Fibroblast of lung (primary cell): ENCODE results near the gene RUFY2.

Experiments used
- EZH2 ChIP-seq: IDR thresholded peaks from 2 replicates; pipeline ENCODE4 v1.5.1; 2012; ENCODE audit warnings: low read length, control low read depth, mild to moderate bottlenecking; ENCODE audit errors: missing control alignments
- TF ChIP-seq, protein P1 (sequence below), 2 donors: IDR thresholded peaks in 1 of 2; conservative IDR thresholded peaks in 1 of 2; 1 replicate in 1 of 2; 2 replicates in 1 of 2; pipeline ENCODE4 v1.5.1; 2011 to 2012; ENCODE audit warnings: low read length in 2 of 2, control low read depth in 1 of 2, inconsistent platforms in 1 of 2, low read depth in 1 of 2, mild to moderate bottlenecking in 1 of 2

DNA sequence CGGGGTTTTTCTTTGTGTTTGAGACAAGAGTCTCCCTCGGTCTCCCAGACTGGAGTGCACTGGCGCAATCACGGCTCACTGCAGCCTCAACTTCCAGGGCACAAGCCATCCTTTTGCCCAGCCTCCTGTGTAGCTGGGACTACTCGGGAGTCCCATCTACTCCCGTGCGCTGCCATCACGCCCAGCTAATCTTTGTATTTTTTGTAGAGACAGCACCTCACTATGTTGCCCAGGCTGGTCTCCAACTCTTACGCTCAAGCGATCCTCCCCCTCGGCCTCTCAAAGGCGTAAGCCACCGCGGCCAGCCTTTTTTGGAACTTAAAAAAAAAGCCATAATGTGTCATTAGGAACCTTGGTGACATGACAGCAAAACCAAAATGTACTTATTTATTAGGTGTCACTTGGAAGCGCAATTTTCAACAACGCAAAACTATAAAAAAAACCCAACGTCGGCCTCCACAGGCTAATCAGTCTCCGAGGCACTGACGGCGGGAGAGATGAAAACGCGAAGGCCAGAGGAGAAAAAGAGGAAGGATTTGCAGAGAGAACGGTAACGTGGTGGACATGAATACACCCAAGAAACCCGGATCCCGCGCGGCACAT lies 76.1 kb downstream of the RUFY2 start:
- TF ChIP-seq, protein P1, sequence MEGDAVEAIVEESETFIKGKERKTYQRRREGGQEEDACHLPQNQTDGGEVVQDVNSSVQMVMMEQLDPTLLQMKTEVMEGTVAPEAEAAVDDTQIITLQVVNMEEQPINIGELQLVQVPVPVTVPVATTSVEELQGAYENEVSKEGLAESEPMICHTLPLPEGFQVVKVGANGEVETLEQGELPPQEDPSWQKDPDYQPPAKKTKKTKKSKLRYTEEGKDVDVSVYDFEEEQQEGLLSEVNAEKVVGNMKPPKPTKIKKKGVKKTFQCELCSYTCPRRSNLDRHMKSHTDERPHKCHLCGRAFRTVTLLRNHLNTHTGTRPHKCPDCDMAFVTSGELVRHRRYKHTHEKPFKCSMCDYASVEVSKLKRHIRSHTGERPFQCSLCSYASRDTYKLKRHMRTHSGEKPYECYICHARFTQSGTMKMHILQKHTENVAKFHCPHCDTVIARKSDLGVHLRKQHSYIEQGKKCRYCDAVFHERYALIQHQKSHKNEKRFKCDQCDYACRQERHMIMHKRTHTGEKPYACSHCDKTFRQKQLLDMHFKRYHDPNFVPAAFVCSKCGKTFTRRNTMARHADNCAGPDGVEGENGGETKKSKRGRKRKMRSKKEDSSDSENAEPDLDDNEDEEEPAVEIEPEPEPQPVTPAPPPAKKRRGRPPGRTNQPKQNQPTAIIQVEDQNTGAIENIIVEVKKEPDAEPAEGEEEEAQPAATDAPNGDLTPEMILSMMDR (conservative IDR thresholded peaks at IDR 0.05 in 1 of 2, IDR thresholded peaks at IDR 0.05 in 1 of 2; ENCODE audit: low read depth in 1 of 2, low read length in 2 of 2), result no peak
- TF ChIP-seq EZH2, result no peak
